K562 (cell line): ENCODE results near the gene DTYMK. TPM values are rescaled to one million over a fixed set of nuclear protein-coding genes. Genes with fewer than 3 reads are reported as not detected.
A peak's percentile ranks its signal among the peaks of the same experiment; 100 is the strongest.

Experiments used
- ATAC-seq: fragments of 200-7000 bp; cut with Tn5 transposase; 3 replicates; pipeline ENCODE4 v1.9.1; 2020; ENCODE audit warnings: moderate library complexity
- BruUV-seq: library from RNA; stranded (reverse); fragments of 400-500 nt; replicated peaks from 2 replicates; lab custom pipeline; 2021; lab: Mats Ljungman, UMichigan
- CTCF ChIA-PET: fragments of 300-600 bp; formaldehyde crosslinking; extraction: SDS; loops from one replicate; lab custom pipeline; 2021; ENCODE audit warnings: low intra/inter-chr PET ratio; lab: Yijun Ruan, JAX
- POLR2A ChIA-PET: fragments of 300-600, 350-650 bp; sonication (Branson Sonifier 250); formaldehyde crosslinking; extraction: SDS; loops from one replicate; lab custom pipeline; 2021; ENCODE audit warnings: antibody characterized with exemption, inconsistent platforms; lab: Yijun Ruan, JAX
- DNase-seq, 4 experiments: peaks; one replicate each; pipeline versions ENCODE4 v3.0.0 to v3.0.0-alpha.2; 2011 to 2018; ENCODE audit warnings: low spot score in 3 of 4, mixed read lengths in 3 of 4; ENCODE audit errors: extremely low read depth in 1 of 4
- FAIRE-seq: peaks from 2 replicates; lab custom pipeline; 2011; peaks lifted over from hg19 to GRCh38; lab: Jason Lieb, UNC
- H2AFZ ChIP-seq: 2 replicates; pipeline ENCODE4 v1.6.0; 2011; ENCODE audit warnings: low read depth, low read length, control low read depth, inconsistent platforms
- H3K27ac ChIP-seq: fragments of 200-600 bp; 3 replicates; pipeline ENCODE4 v1.8.0; 2011; ENCODE audit warnings: low read depth, mild to moderate bottlenecking, control low read depth, inconsistent platforms, low read length, moderate library complexity, mixed read lengths; ENCODE audit errors: extremely low read depth
- H3K27me3 ChIP-seq, 2 experiments: fragments of 300-600 bp in 1 of 2; 2 replicates in 1 of 2; 3 replicates in 1 of 2; pipeline versions ENCODE4 v1.6.0 to v1.8.0; 2011; ENCODE audit warnings: inconsistent platforms in 2 of 2, low read length in 2 of 2, mild to moderate bottlenecking in 1 of 2, mixed read lengths in 1 of 2, moderate library complexity in 1 of 2; ENCODE audit not compliant: control insufficient read depth in 2 of 2, insufficient read depth in 2 of 2
- H3K36me3 ChIP-seq: fragments of 300-600 bp; 3 replicates; pipeline ENCODE4 v1.8.0; 2011; ENCODE audit warnings: mild to moderate bottlenecking, low read length, inconsistent platforms; ENCODE audit not compliant: control insufficient read depth, insufficient read depth
- H3K4me1 ChIP-seq, 2 experiments: fragments of 200-600 bp in 1 of 2; replicated peaks in 1 of 2; 2 replicates in 1 of 2; 3 replicates in 1 of 2; pipeline versions ENCODE4 v1.5.1 to v1.8.0; 2011; ENCODE audit warnings: inconsistent platforms in 2 of 2, low read length in 2 of 2, mild to moderate bottlenecking in 1 of 2, mixed read lengths in 1 of 2, moderate library complexity in 1 of 2; ENCODE audit not compliant: control insufficient read depth in 2 of 2, insufficient read depth in 2 of 2
- H3K4me2 ChIP-seq: 2 replicates; pipeline ENCODE4 v1.6.1; 2011; ENCODE audit warnings: low read length, control low read depth, inconsistent platforms, mixed read lengths; ENCODE audit not compliant: insufficient read depth
- H3K4me3 ChIP-seq: fragments of 200-600 bp; sonication (generic), shearing (Covaris generic); 2 replicates; pipeline ENCODE4 v1.5.1; 2016; ENCODE audit warnings: control low read depth, inconsistent platforms
- H3K79me2 ChIP-seq: fragments of 200-600 bp; 3 replicates; pipeline ENCODE4 v1.8.0; 2011; ENCODE audit warnings: low read length, inconsistent platforms; ENCODE audit not compliant: control insufficient read depth, insufficient read depth
- H3K9ac ChIP-seq, 2 experiments: 2 replicates each; pipeline versions ENCODE4 v1.6.0 to v1.6.1; 2011; ENCODE audit warnings: low read depth in 2 of 2, low read length in 2 of 2, control low read depth in 1 of 2, inconsistent platforms in 1 of 2, mild to moderate bottlenecking in 1 of 2, mixed read lengths in 1 of 2; ENCODE audit not compliant: insufficient read depth in 1 of 2
- H3K9me1 ChIP-seq: one replicate; pipeline ENCODE4 v1.6.0; 2011; ENCODE audit warnings: inconsistent platforms, mild to moderate bottlenecking, low read length, moderate library complexity; ENCODE audit not compliant: control insufficient read depth, insufficient read depth
- H3K9me3 ChIP-seq: replicated peaks from 2 replicates; pipeline ENCODE4 v1.5.1; 2011; ENCODE audit warnings: low read depth, low read length, inconsistent platforms; ENCODE audit not compliant: control insufficient read depth, insufficient read depth
- H4K20me1 ChIP-seq: replicated peaks from 2 replicates; pipeline ENCODE4 v1.6.1; 2011; ENCODE audit warnings: low read length, inconsistent platforms, mixed read lengths; ENCODE audit not compliant: control insufficient read depth, insufficient read depth
- JUN ChIP-seq, 2 experiments: sonication (generic) in 1 of 2; formaldehyde crosslinking in 1 of 2; IDR thresholded peaks; 2 replicates each; pipeline versions ENCODE4 v1.6.1 to v1.8.0; 2012 to 2022; ENCODE audit warnings: borderline replicate concordance in 2 of 2, mild to moderate bottlenecking in 2 of 2, improper control_type of control experiment in 1 of 2, low read depth in 1 of 2, low read length in 1 of 2, missing genetic modification reagents in 1 of 2
- RBM25 ChIP-seq: fragments of 200-400 bp; formaldehyde crosslinking; IDR thresholded peaks from 2 replicates; pipeline ENCODE4 v1.6.1; 2018; ENCODE audit warnings: low read length, low read depth, moderate library complexity; ENCODE audit not compliant: severe bottlenecking
- SIN3B ChIP-seq: fragments of 450-650 bp; IDR thresholded peaks from 2 replicates; pipeline ENCODE4 v1.6.1; 2017; ENCODE audit warnings: low read depth, mild to moderate bottlenecking, moderate library complexity
- ZKSCAN1 ChIP-seq: fragments of 150-350 bp; IDR thresholded peaks from 2 replicates; pipeline ENCODE4 v1.6.1; 2016; ENCODE audit warnings: low read depth, low read length
- ZNF407 ChIP-seq: fragments of 450-650 bp; IDR thresholded peaks from 2 replicates; pipeline ENCODE4 v1.6.1; 2016; ENCODE audit warnings: low read depth
- WGBS: fragments of 100-300 bp; shearing (Covaris generic); methylation state at CpG from one replicate; pipeline ENCODE4 v1.1.6; 2016; ENCODE audit warnings: low coverage, mixed read lengths; ENCODE audit not compliant: insufficient coverage; ENCODE audit errors: missing lambda C conversion rate; 5-methylcytosine and 5-hydroxymethylcytosine counted together
- in situ Hi-C: fragments of 300-500 bp; cut with MboI; formaldehyde crosslinking; loops from 4 replicates; pipeline ENCODE4 v1.15.0; 2018; ENCODE audit warnings: inconsistent platforms, mixed read lengths
- intact Hi-C: fragments of 100-400 bp; cut with micrococcal nuclease; formaldehyde crosslinking; loops from 2 replicates; pipeline ENCODE4 v1.14.2; 2022
- polyA plus RNA-seq, 8 experiments: library from polyadenylated mRNA; depleted of rRNA in 4 of 8; stranded (reverse) in 5 of 8; unstranded in 3 of 8; fragments of >200 nt; fragmentation: Nextera tagmentation in 2 of 8; fragmentation: Illumina TruSeq in 1 of 8; extraction: Ambion mirVana in 2 of 8; extraction: Trizol in 1 of 8; gene quantifications; 2 replicates each; pipeline versions ENCODE4 v1.2.1 to v1.2.3, GENCODE V29; 2011 to 2014; ENCODE audit warnings: inconsistent platforms in 1 of 8, missing spikeins in 1 of 8
- total RNA-seq, 7 experiments: library from RNA; depleted of rRNA in 6 of 7; stranded (reverse); fragments of >200 nt in 6 of 7; fragmentation: Illumina TruSeq in 2 of 7; extraction: Trizol in 2 of 7; gene quantifications; 2 replicates each; pipeline versions ENCODE4 v1.2.1 to v1.2.3, GENCODE V29; 2011 to 2021; ENCODE audit warnings: low replicate concordance in 1 of 7
- TF ChIP-seq, protein P1 (sequence below): fragments of 200-800 bp; sonication (Bioruptor generic); IDR thresholded peaks from 2 replicates; pipeline ENCODE4 v1.6.1; 2017; ENCODE audit warnings: missing genetic modification characterization, missing compliant biosample characterization

Gene DTYMK
- total and polyA plus RNA-seq, 9 of the 15 experiments (the other 6 are each of a cell fraction or from before 2014, with no cell fraction given) = 8.2 to 85.0 (median 47.9) TPM

DNA sequence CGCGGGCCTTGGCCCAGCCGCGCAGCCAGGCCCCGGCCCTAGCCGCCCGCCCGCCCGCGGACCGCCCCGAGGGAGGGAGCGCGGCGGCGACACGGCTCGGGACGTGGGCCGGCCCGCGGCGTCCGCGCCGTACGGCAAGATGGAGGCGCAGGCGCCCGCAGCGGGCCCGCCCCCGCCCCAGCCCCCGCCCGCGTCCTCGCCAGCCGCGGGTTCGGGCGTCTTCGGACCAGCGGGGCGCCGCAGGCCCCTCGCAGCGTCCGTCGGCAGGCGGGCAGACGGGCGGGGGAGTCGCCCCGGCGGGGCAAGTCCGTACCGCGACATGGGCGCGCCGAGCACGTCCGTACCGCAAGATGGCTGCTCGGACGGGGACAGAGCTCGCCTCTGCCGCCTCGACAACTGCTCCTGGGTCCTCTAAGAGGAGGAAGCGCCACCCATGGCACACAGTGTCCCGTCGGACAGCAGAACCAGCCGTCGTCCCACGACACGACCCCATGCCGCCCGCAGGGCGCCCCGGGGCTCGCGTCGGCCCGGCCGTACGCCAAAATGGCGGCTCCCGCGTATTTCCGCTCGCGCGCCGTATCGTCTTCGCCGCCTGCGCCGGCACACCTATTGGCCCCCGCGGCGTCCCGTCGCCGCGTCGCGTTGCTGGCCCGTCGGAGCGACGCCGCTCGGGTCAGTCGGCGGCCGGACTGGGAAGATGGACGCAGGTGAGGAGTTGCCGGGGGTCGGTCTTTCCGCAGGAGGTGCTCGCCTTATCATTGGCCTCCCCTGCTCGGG is 49.4 kb downstream of the DTYMK start, which contains the start of the genes ATG4B and THAP4:
Gene ATG4B, plus strand, starts transcription at position 676 of the 777 bp plus-strand sequence. Its CDS starts 22 bp downstream, at position 698.
Gene THAP4, minus strand, starts transcription at position 141 of the 777 bp plus-strand sequence. CDS start 141 bp downstream, outside the sequence.
- peak; percentile 77 to 89 (median 83) for DNase-seq
- no peaks in the 10 kb centered on the region for H3K27me3 ChIP-seq
- FAIRE-seq = no peak
- peaks cover 7 to 21% of the 10 kb centered on the region in 2 experiments; a peak in 3 of 5 replicates for H3K4me1 ChIP-seq
- no peaks in the 10 kb centered on the region; the same call in 1 of the 2 replicates for H3K9me3 ChIP-seq
- POLR2A ChIA-PET = interaction anchor here (0.7 to 2.1 kb wide), 5 partner anchors 10 to 72 kb away, joined by 3 to 14 read pairs (median 4); no protein-coding TSS in a partner anchor
- H3K9me1 ChIP-seq = no peaks in the 10 kb centered on the region
- under 1% methylated on average over 24 of the region's 123 CpGs for WGBS
- in situ Hi-C loops = no loop called here
- no peaks in the 10 kb centered on the region for H4K20me1 ChIP-seq
- H2AFZ ChIP-seq = peak within 1 kb of the TSS; percentile 97
- H3K27ac ChIP-seq = peak within 1 kb of the TSS; percentile 100
- H3K4me2 ChIP-seq = peak within 1 kb of the TSS; percentile 89
- ATAC-seq = peak; percentile 85
- CTCF ChIA-PET = no interaction called here
- H3K4me3 ChIP-seq = peak within 1 kb of the TSS; percentile 87
- intact Hi-C loops = no loop called here
- no TSS peak for BruUV-seq
- peaks cover 45% of the 10 kb centered on the region; the same call in 2 of the 3 replicates for H3K36me3 ChIP-seq
- peak within 1 kb of the TSS; percentile 96 to 100 for H3K9ac ChIP-seq
- H3K79me2 ChIP-seq = peaks cover 86% of the 10 kb centered on the region
- TF ChIP-seq ZKSCAN1 (peak; percentile 63; the same call in 1 of the 2 replicates), SIN3B (peak; percentile 91), JUN (IDR thresholded peaks at IDR 0.05; ENCODE audit: borderline replicate concordance, low read depth, low read length) (0 out of 2 replicates have a peak, but pooled peaks have one; percentile 46), JUN (CRISPR knock-in tag; IDR thresholded peaks at IDR 0.05; ENCODE audit: borderline replicate concordance) (no peak), RBM25 (peak; percentile 48), ZNF407 (peak; percentile 93)
- TF ChIP-seq, protein P1, sequence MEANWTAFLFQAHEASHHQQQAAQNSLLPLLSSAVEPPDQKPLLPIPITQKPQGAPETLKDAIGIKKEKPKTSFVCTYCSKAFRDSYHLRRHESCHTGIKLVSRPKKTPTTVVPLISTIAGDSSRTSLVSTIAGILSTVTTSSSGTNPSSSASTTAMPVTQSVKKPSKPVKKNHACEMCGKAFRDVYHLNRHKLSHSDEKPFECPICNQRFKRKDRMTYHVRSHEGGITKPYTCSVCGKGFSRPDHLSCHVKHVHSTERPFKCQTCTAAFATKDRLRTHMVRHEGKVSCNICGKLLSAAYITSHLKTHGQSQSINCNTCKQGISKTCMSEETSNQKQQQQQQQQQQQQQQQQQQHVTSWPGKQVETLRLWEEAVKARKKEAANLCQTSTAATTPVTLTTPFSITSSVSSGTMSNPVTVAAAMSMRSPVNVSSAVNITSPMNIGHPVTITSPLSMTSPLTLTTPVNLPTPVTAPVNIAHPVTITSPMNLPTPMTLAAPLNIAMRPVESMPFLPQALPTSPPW (CRISPR knock-in tag) = peak; percentile 72; the same call in 1 of the 2 replicates
